GM21515 (cell line): Measurements from ENCODE around the gene NOP53.
"Not testable (repeated sequence)": the region's sequence is repeated elsewhere in the genome, so short reads cannot be mapped to it uniquely, and the experiment has no call there.

Experiments used
- ATAC-seq: cut with Tn5 transposase; IDR thresholded peaks from one replicate; pipeline ENCODE4 v1.9.1; 2021; ENCODE audit not compliant: unreplicated experiment

NOP53 gene

GRCh38 chr19:47752440-47753211 lies 7.3 kb downstream of the NOP53 start:
- ATAC-seq, result no peak

GRCh38 chr19:47754206-47755064 lies 9.1 kb downstream of the NOP53 start:
- no peak for ATAC-seq

GRCh38 chr19:47755065-47755761 lies 9.9 kb downstream of the NOP53 start:
- no peak for ATAC-seq

GRCh38 chr19:47755762-47756626 lies 10.6 kb downstream of the NOP53 start:
- no peak for ATAC-seq

GRCh38 chr19:47756627-47756929 lies 11.2 kb downstream of the NOP53 start:
- ATAC-seq, result no peak

- no peak for ATAC-seq
These were observed 11.7 kb downstream of the NOP53 start for GRCh38 chr19:47756953-47757608.

GRCh38 chr19:47757617-47758442 lies 12.5 kb downstream of the NOP53 start:
- no peak for ATAC-seq

- no peak for ATAC-seq
These were observed 13.1 kb downstream of the NOP53 start for GRCh38 chr19:47758443-47758804.

- ATAC-seq, result no peak
These were observed 15.3 kb downstream of the NOP53 start for GRCh38 chr19:47760632-47760999.

- ATAC-seq, result no peak
These were observed 16.2 kb downstream of the NOP53 start for GRCh38 chr19:47761566-47761965.

- ATAC-seq, result no peak
These were observed 16.8 kb downstream of the NOP53 start for GRCh38 chr19:47762151-47762550.

- ATAC-seq, result no peak
These were observed 17.4 kb downstream of the NOP53 start for GRCh38 chr19:47762615-47763308.

- ATAC-seq, result not testable (repeated sequence)
These were observed 19.4 kb downstream of the NOP53 start for GRCh38 chr19:47764705-47765104.

GRCh38 chr19:47765523-47766358 lies 20.4 kb downstream of the NOP53 start:
- no peak for ATAC-seq

- no peak for ATAC-seq
These were observed 20.9 kb downstream of the NOP53 start for GRCh38 chr19:47766359-47766620.

GRCh38 chr19:47766670-47767069 lies 21.3 kb downstream of the NOP53 start:
- ATAC-seq, result no peak

- no peak for ATAC-seq
These were observed 22.0 kb downstream of the NOP53 start for GRCh38 chr19:47767349-47767748.

GRCh38 chr19:47768604-47769003 lies 23.3 kb downstream of the NOP53 start:
- no peak for ATAC-seq
